SU-DHL-6 (cell line): Measurements from ENCODE around the gene HS6ST1.

Source experiments
- H2AFZ ChIP-seq: fragments of 200-600 bp; sonication (generic); 2 replicates; pipeline ENCODE4 v1.6.1; 2014; ENCODE audit warnings: low read depth, mild to moderate bottlenecking, moderate library complexity, mixed read lengths, antibody characterized with exemption, low read length; ENCODE audit not compliant: severe bottlenecking
- H3F3A ChIP-seq: fragments of 200-600 bp; shearing (Covaris generic); 2 replicates; pipeline ENCODE4 v1.6.0; 2016; ENCODE audit warnings: antibody characterized with exemption, mild to moderate bottlenecking; ENCODE audit not compliant: insufficient read depth
- H3K27ac ChIP-seq: fragments of 200-600 bp; sonication (generic); 2 replicates; pipeline ENCODE4 v1.5.1; 2016; ENCODE audit warnings: low read depth, mild to moderate bottlenecking, low read length, moderate library complexity, mixed read lengths
- H3K27me3 ChIP-seq: fragments of 200-600 bp; sonication (generic), shearing (Covaris generic); 2 replicates; pipeline ENCODE4 v1.6.0; 2014; ENCODE audit warnings: mild to moderate bottlenecking, low read length
- H3K36me3 ChIP-seq: fragments of 200-600 bp; sonication (generic); 2 replicates; pipeline ENCODE4 v1.6.1; 2014; ENCODE audit warnings: mild to moderate bottlenecking, low read length, mixed read lengths
- H3K4me2 ChIP-seq: fragments of 300-600, 200-600 bp; shearing (Covaris generic), sonication (generic); 2 replicates; pipeline ENCODE4 v1.6.0; 2014; ENCODE audit warnings: low read length, low read depth, mild to moderate bottlenecking; ENCODE audit not compliant: poor library complexity, severe bottlenecking
- H3K4me3 ChIP-seq: fragments of 200-600 bp; sonication (generic); 2 replicates; pipeline ENCODE4 v1.5.1; 2014; ENCODE audit warnings: antibody characterized with exemption, low read length, mild to moderate bottlenecking, mixed read lengths; ENCODE audit not compliant: insufficient read depth, poor library complexity, severe bottlenecking
- H3K79me2 ChIP-seq: fragments of 200-600 bp; sonication (generic); 2 replicates; pipeline ENCODE4 v1.6.1; 2014; ENCODE audit warnings: mild to moderate bottlenecking, low read length, moderate library complexity; ENCODE audit not compliant: insufficient read depth
- H3K9ac ChIP-seq: fragments of 200-600 bp; sonication (generic); 2 replicates; pipeline ENCODE4 v1.7.0; 2014; ENCODE audit warnings: mild to moderate bottlenecking, low read length
- H3K9me2 ChIP-seq: fragments of 200-600 bp; sonication (generic); replicated peaks from 2 replicates; pipeline ENCODE4 v1.6.1; 2014; ENCODE audit warnings: low read length; ENCODE audit not compliant: insufficient read depth
- H3K9me3 ChIP-seq: fragments of 200-600 bp; sonication (generic); 2 replicates; pipeline ENCODE4 v1.6.1; 2014; ENCODE audit warnings: low read length, mixed read lengths; ENCODE audit not compliant: insufficient read depth
- H4K20me1 ChIP-seq: fragments of 200-600 bp; sonication (generic); 2 replicates; pipeline ENCODE4 v1.6.1; 2014; ENCODE audit warnings: low read depth, mild to moderate bottlenecking, antibody characterized with exemption, low read length, moderate library complexity, mixed read lengths
- CTCF ChIP-seq: fragments of 200-600 bp; sonication (generic); IDR thresholded peaks from one replicate; pipeline ENCODE4 v1.5.1; 2017; ENCODE audit warnings: antibody characterized with exemption, mild to moderate bottlenecking, low read length, moderate library complexity; ENCODE audit not compliant: insufficient read depth, poor library complexity, severe bottlenecking
- EZH2phosphoT487 ChIP-seq: fragments of 200-600 bp; sonication (generic), shearing (Covaris generic); conservative IDR thresholded peaks from 2 replicates; pipeline ENCODE4 v1.6.1; 2018; ENCODE audit warnings: mild to moderate bottlenecking, antibody characterized with exemption, low read length, moderate library complexity, mixed read lengths

HS6ST1 gene

GRCh38 chr2:128288781-128289180, 29.9 kb downstream of the HS6ST1 start:
- TF ChIP-seq EZH2phosphoT487 = no peak
- TF ChIP-seq CTCF = no peak
- no peaks in the 10 kb centered on the region; the same call in 1 of the 2 replicates for H4K20me1 ChIP-seq
- H3F3A ChIP-seq = no peaks in the 10 kb centered on the region
- no peak overlapping the region for H3K27ac ChIP-seq
- peaks cover 7% of the 10 kb centered on the region; the same call in 1 of the 2 replicates for H3K79me2 ChIP-seq
- H3K9me2 ChIP-seq = no peaks in the 10 kb centered on the region
- no peak overlapping the region for H3K4me2 ChIP-seq
- no peak overlapping the region for H3K9ac ChIP-seq
- no peak overlapping the region for H3K4me3 ChIP-seq
- no peaks in the 10 kb centered on the region for H3K9me3 ChIP-seq
- H2AFZ ChIP-seq = no peak overlapping the region
- no peaks in the 10 kb centered on the region for H3K36me3 ChIP-seq
- no peaks in the 10 kb centered on the region for H3K27me3 ChIP-seq

GRCh38 chr2:128287780-128288735, 30.6 kb downstream of the HS6ST1 start:
- no peak overlapping the region for H3K4me3 ChIP-seq
- H3K9ac ChIP-seq = no peak overlapping the region
- no peak overlapping the region for H3K27ac ChIP-seq
- H3F3A ChIP-seq = no peaks in the 10 kb centered on the region
- H2AFZ ChIP-seq = no peak overlapping the region
- H3K27me3 ChIP-seq = no peaks in the 10 kb centered on the region
- no peaks in the 10 kb centered on the region for H3K9me2 ChIP-seq
- H4K20me1 ChIP-seq = no peaks in the 10 kb centered on the region; the same call in 1 of the 2 replicates
- H3K4me2 ChIP-seq = no peak overlapping the region
- no peak for TF ChIP-seq EZH2phosphoT487
- peaks cover 7% of the 10 kb centered on the region; the same call in 1 of the 2 replicates for H3K79me2 ChIP-seq
- no peaks in the 10 kb centered on the region for H3K9me3 ChIP-seq
- no peaks in the 10 kb centered on the region for H3K36me3 ChIP-seq

- no peak overlapping the region for H3K4me3 ChIP-seq
- TF ChIP-seq CTCF (no peak), EZH2phosphoT487 (no peak)
- no peak overlapping the region for H2AFZ ChIP-seq
- no peak overlapping the region for H3K27ac ChIP-seq
- no peak overlapping the region for H3K9ac ChIP-seq
- no peaks in the 10 kb centered on the region for H3F3A ChIP-seq
- H3K36me3 ChIP-seq = no peaks in the 10 kb centered on the region
- no peaks in the 10 kb centered on the region for H3K9me3 ChIP-seq
- no peak overlapping the region for H3K4me2 ChIP-seq
- H3K79me2 ChIP-seq = peaks cover 7% of the 10 kb centered on the region; the same call in 1 of the 2 replicates
- H3K27me3 ChIP-seq = no peaks in the 10 kb centered on the region
- no peaks in the 10 kb centered on the region; the same call in 1 of the 2 replicates for H4K20me1 ChIP-seq
- no peaks in the 10 kb centered on the region for H3K9me2 ChIP-seq
These were observed 31.5 kb downstream of the HS6ST1 start for GRCh38 chr2:128286905-128287779.
